GM20431 (cell line): Measurements from ENCODE around the gene SMYD3.
"Not testable (repeated sequence)": the region's sequence is repeated elsewhere in the genome, so short reads cannot be mapped to it uniquely, and the experiment has no call there.

ENCODE experiments used
- in situ Hi-C: fragments of 300-500 bp; cut with MseI, MboI; formaldehyde crosslinking; loops from one replicate; pipeline ENCODE4 v1.15.0; 2020; ENCODE audit warnings: low sequenced_read_pairs; ENCODE audit not compliant: unreplicated experiment

The SMYD3 gene

DNA sequence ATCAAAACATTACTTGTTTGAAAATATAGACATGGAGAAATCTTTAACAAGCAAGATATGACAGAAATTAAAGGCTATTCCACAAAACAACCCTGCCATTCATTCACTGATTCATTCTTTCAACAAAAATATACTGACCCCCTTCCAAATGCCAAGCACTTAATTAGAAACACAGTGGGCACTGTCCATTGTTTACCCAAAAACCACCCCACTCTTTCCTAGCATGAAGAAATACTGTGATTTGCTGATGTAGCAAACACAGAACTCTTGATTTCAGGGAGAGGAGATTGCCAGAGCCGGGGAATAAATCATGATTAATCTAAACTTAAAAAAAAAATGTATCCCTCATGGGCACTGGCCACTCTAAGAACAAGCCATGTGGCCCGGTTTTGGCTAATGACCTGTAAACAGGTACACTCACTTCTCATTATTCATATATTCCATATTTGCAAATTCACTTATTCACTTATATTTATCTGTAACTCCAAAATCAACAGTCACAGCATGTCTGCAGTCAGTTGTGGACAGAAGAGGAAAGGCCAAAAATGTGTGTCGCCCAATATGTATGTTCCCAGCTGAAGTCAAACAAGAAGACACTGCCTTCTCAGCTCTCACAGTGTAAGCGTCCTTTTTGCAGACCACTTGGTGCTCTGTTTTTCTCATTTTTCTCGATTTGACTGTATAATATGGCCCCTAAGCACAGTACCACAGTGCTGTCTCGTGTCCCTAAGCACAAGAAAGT lies 133.1 kb downstream of the SMYD3 start:
- in situ Hi-C loops: no loop called here

GRCh38 chr1:246372559-246372958 lies 134.5 kb downstream of the SMYD3 start:
- in situ Hi-C loops: no loop called here

DNA sequence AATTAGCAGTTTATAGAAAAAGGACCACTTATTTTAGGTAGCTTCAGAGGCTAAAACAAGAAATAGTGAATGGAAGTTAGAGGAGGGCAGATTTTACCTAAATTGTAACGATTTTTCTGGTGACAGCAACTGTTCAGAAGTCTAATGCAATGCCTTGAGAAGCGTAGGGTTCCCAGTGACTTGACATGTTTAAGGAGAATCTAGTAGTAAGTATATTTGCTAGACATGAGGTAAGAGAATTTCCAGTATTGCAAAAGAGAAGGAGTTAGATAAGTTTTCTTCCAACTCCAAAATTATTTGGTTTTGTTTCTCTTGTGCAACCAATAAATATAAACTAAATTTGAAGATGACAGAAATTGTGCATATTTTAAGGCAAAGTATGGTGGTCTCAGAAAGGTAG lies 140.0 kb downstream of the SMYD3 start:
- in situ Hi-C loops: no loop called here

- in situ Hi-C loops: no loop called here
Measured at GRCh38 chr1:246365708-246366107, 141.4 kb downstream of the SMYD3 start.

- in situ Hi-C loops: no loop called here
Measured at GRCh38 chr1:246364415-246364941, 142.6 kb downstream of the SMYD3 start.

GRCh38 chr1:246357014-246357598 lies 150.0 kb downstream of the SMYD3 start:
- in situ Hi-C loops: not testable (repeated sequence)

DNA sequence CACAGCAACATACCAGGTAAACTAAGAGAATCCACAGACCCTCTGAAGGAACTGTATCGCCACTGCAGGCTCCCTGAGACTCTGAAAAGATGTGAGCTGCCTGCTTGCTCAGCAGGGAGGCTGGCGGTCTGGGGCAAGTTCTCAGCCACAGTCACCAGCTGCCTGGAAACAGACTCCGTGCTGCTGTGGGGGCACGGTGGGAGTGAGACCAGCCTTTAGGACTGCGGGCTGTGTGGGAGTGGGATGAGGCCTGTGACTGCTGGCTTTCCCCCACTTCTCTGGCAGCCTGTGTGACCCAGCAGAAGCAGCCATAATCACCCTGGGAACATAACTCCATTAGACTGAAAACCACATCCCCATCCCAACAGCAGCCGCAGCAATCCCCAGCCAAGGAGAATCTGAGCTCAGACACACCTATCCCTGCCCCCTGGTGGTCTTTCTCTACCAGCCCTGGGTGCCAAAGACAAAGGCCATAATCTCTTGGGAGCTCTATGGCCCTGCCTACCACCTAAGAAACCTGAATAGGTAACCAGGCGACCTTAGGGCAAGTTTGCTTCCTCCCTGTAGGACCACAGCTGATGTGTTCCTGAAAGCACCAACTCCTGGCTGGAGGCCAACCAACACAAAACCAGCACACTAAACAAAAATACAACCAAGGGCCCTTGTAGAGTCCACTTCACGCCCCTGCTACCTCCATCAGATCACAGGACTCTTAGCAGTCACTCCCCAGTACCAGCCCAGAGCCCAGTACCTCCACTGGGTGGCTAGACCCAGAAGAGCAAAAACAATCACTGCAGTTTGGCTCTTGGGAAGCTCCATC lies 151.5 kb downstream of the SMYD3 start:
- in situ Hi-C loops: no loop called here

GRCh38 chr1:246351721-246352120 lies 155.4 kb downstream of the SMYD3 start:
- in situ Hi-C loops: no loop called here

DNA sequence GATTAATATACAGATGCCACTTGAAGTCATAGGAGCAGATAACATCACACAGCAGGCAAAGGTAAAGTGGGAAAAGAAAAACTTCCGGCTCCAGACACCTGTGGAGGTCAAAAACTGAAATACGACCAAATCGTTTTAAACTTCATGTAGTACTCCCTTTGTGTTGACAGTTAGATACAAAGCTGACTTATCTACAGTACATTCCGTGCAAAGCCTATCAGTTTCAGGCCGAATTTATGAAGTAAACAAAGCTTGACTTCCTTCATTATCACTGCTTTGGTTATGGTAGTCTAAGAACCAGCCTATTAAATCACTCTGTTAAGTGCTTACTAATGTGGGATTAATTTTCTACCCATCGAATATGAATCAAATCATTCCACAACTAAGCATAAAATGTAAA lies 156.3 kb downstream of the SMYD3 start:
- in situ Hi-C loops: no loop called here

DNA sequence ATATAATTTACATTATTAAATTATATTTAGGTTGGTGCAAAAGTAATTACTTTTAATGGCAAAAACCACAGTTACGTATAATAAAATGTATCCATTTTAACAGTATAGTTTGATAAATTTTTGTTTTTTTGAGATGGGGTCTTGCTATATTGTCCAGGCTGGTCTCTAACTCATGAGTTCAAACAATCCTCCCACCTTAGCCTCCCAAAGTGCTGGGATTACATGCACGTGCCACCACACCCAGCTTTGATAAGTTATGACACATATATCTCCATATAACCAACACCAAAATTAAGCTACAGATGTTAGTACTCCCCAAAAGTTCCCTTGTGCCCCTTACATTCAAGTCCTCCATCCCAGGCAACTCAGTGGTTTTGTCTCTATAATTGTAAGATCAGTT lies 163.1 kb downstream of the SMYD3 start:
- in situ Hi-C loops: no loop called here

- in situ Hi-C loops: no loop called here
Measured at GRCh38 chr1:246343251-246343650, 163.8 kb downstream of the SMYD3 start.

GRCh38 chr1:246338546-246338945 lies 168.5 kb downstream of the SMYD3 start:
- in situ Hi-C loops: no loop called here

DNA sequence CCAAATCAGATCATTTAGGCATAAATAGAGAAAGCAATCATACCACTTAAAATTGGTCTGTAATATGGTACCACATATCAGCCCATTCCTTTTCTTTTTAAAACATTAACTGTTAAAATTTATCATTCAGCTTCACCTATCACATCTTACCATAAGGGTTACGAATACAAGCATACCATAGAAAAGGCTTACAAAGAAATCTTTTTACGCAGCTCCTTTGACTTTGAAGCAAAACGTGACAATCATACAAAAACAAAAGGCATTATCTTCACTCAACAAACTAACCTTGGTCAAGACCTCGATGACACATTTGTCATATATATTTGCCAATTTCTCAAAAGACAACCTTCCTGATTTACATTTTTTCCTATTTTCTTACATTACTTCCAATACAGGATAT lies 169.0 kb downstream of the SMYD3 start:
- in situ Hi-C loops: no loop called here

DNA sequence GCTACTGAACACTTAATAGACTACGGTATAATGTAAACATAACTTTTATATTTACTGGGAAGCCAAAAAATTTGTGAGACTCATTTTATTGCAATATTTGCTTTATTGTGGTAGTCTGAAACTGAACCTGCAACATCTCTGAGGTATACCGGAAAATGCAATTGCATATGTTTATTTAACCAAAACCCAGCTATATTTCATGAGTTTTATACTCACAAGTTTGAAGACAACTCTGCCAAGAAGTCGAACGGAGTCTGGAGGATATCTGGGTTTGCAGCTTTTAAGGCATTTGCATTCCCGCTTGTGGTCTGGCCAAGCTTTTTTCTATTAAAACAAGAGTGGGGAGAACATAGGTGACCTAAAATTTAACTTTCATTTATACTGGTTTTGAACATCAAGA lies 171.9 kb downstream of the SMYD3 start:
- in situ Hi-C loops: no loop called here

DNA sequence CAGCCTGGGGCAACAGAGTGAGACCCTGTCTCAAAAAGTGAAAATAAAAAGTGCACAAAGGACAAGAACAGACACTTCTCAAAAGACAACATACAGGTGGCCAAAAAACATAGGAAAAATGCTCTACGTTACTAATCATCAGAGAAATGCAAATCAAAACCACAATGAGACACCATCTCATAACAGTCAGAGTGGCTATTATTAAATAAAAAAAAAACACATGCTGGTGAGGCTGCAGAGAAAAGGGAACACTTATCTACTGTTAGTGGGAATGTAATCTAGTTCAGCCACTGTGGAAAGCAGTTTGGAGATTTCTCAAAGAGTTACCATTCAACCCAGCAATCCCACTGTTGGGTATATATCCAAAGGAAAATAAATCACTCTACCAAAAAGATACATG lies 173.2 kb downstream of the SMYD3 start:
- in situ Hi-C loops: no loop called here

GRCh38 chr1:246332078-246332477 lies 175.0 kb downstream of the SMYD3 start:
- in situ Hi-C loops: no loop called here

- in situ Hi-C loops: no loop called here
Measured at GRCh38 chr1:246329900-246330299, 177.2 kb downstream of the SMYD3 start.

- in situ Hi-C loops: not testable (repeated sequence)
Measured at GRCh38 chr1:246329292-246329691, 177.8 kb downstream of the SMYD3 start.

DNA sequence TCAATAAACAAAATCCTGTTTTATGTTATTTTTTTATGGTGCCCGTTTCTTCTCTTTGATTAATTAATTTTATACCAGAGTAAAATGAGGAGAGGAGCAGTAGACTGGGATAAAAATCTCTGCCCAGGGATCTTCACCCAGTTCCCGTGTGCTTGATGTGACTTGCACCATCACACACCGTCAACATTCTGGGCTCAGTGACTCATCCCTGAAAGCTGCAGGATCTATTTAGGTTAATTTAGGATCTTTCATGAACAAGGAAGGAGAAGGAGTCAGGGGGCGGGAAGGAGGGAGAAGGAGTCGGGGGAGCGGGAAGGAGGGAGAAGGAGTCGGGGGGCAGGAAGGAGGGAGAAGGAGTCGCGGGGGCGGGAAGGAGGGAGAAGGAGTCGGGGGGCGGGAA lies 182.4 kb downstream of the SMYD3 start:
- in situ Hi-C loops: no loop called here

DNA sequence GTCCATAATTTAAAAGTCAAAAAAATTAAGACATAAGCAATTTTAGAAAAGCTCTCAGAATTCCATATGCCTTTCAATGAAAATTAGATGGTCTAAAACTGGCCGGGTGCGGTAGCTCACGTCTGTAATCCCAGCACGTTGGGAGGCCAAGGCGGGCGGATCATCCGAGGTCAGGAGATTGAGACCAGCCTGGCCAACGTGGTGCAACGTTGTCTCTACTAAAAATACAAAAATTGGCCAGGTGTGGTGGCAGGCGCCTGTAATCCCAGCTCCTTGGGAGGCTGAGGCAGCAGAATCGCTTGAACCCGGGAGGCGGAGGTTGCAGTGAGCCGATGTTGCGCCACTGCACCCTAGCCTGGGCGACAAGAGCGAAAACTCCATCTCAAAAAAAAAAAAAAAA lies 183.0 kb downstream of the SMYD3 start:
- in situ Hi-C loops: not testable (repeated sequence)

DNA sequence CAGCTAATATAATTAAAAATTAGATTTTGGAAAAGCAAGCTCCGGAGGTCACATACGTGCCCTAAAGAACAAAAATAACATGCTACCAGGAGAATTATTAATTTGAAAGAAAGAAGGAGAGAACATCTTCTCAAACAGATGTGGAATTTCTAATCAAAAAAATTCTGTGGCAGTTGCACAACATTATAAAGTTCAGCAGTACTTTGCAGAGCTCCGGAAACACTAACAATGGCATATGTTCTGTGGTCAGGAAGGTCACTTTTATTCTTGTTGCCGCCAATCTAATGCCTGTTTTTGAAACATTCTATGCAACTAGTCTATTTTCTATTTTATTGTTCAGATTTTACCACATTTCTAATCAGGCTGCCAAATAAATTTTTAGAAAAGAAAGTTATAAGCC lies 186.8 kb downstream of the SMYD3 start:
- in situ Hi-C loops: no loop called here
